GM19324 (cell line): ENCODE measurements around the gene CAPRIN1.
"Not testable (repeated sequence)": the region's sequence is repeated elsewhere in the genome, so short reads cannot be mapped to it uniquely, and the experiment has no call there.

ENCODE experiments used
- ATAC-seq: cut with Tn5 transposase; IDR thresholded peaks from one replicate; pipeline ENCODE4 v1.9.1; 2021; ENCODE audit warnings: mild to moderate bottlenecking, moderate library complexity; ENCODE audit not compliant: unreplicated experiment, low FRiP score

CAPRIN1 gene

GRCh38 chr11:34084637-34085036 lies 33.1 kb downstream of the CAPRIN1 start:
- ATAC-seq: no peak

GRCh38 chr11:34086554-34087283 lies 35.2 kb downstream of the CAPRIN1 start:
- ATAC-seq: no peak

GRCh38 chr11:34091825-34092224 lies 40.3 kb downstream of the CAPRIN1 start:
- ATAC-seq: no peak

GRCh38 chr11:34094900-34095299 lies 43.4 kb downstream of the CAPRIN1 start:
- ATAC-seq: not testable (repeated sequence)

GRCh38 chr11:34098813-34099212 lies 47.3 kb downstream of the CAPRIN1 start:
- no peak for ATAC-seq

- no peak for ATAC-seq
Observed at GRCh38 chr11:34104680-34105078, 53.1 kb downstream of the CAPRIN1 start.

GRCh38 chr11:34105079-34105956 lies 53.8 kb downstream of the CAPRIN1 start, which contains the start of gene NAT10:
Gene NAT10, plus strand, starts transcription at chr11:34105629. Its CDS starts 2,597 bp downstream, at chr11:34108226.
- ATAC-seq: peak; percentile 97

- ATAC-seq: no peak
Observed at GRCh38 chr11:34105957-34106504, 54.5 kb downstream of the CAPRIN1 start.

GRCh38 chr11:34111722-34112270 lies 60.3 kb downstream of the CAPRIN1 start:
- no peak for ATAC-seq

GRCh38 chr11:34114014-34114413 lies 62.5 kb downstream of the CAPRIN1 start:
- ATAC-seq: no peak

- no peak for ATAC-seq
Observed at GRCh38 chr11:34114471-34114870, 62.9 kb downstream of the CAPRIN1 start.

GRCh38 chr11:34120651-34121050 lies 69.1 kb downstream of the CAPRIN1 start:
- ATAC-seq: no peak

GRCh38 chr11:34124885-34125668 lies 73.5 kb downstream of the CAPRIN1 start:
- no peak for ATAC-seq

- no peak for ATAC-seq
Observed at GRCh38 chr11:34126959-34127848, 75.7 kb downstream of the CAPRIN1 start.

- no peak for ATAC-seq
Observed at GRCh38 chr11:34128824-34129223, 77.3 kb downstream of the CAPRIN1 start.

GRCh38 chr11:34132261-34132965 lies 80.9 kb downstream of the CAPRIN1 start:
- no peak for ATAC-seq

GRCh38 chr11:34134765-34135164 lies 83.2 kb downstream of the CAPRIN1 start:
- ATAC-seq: no peak

- no peak for ATAC-seq
Observed at GRCh38 chr11:34135439-34135838, 83.9 kb downstream of the CAPRIN1 start.

- no peak for ATAC-seq
Observed at GRCh38 chr11:34136420-34136819, 84.9 kb downstream of the CAPRIN1 start.
